ENCODE data around the gene PTPRF.
A peak's percentile ranks its signal among the peaks of the same experiment; 100 is the strongest.

The PTPRF gene

GRCh38 chr1:43564551-43565348 lies 34.1 kb downstream of the PTPRF start:
- H3K36me3 ChIP-seq (ENCODE audit: control insufficient read depth, insufficient read depth, low read length): peaks cover 5% of the 10 kb centered on the region
- no peaks in the 10 kb centered on the region for H3K27me3 ChIP-seq (ENCODE audit: control insufficient read depth, insufficient read depth, low read length)
- H3K4me3 ChIP-seq (ENCODE audit: low read length): no peak overlapping the region
- peak overlapping the region; percentile 22 for H3K9ac ChIP-seq (ENCODE audit: low read length)
- no peaks in the 10 kb centered on the region for H3K9me3 ChIP-seq (ENCODE audit: control insufficient read depth, low read length)
- H3K4me1 ChIP-seq (ENCODE audit: control insufficient read depth, insufficient read depth, low read length): peaks cover 62% of the 10 kb centered on the region

DNA sequence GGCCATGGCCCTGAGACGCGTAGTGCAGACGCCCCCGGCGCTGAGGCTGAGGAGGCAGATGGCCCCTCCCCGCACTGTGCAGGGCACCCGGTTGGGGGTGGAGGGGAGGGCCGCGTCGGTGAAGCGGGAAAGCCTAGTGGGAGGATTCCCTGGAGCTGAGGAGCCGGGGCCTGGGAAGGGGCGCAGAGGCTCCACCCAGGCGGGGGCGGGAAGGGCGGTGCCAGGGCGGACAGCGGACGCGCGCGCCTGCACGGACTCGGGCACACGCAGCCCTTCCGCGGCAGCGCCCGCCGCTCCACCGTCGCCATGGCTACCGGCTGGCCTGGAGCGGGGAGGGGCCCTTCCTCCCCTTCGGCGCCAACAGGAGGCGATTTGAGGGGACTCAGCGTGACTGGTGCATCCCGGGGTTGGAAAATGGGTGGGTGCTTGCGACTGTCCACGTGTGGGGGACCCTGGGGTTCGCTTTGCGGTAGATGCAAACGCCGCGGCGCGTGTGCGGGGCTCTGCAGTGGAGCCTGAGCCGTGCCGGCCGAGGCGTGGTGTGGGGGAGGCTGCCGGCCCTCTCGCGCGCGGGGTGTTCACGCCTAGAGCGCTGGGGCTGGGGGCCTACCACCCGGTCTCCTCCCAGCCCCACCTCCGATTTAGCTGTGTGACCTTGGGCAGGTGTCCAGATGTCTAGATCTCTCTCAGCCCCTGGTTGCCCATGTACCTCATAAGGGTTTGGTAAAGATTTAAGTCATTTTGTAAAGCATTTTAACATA lies 35.1 kb downstream of the PTPRF start:
- Histone ChIP-seq H3K9ac (ENCODE audit: low read length) (peak overlapping the region; percentile 22), H3K4me1 (ENCODE audit: control insufficient read depth, insufficient read depth, low read length) (peaks cover 60% of the 10 kb centered on the region), H3K36me3 (ENCODE audit: control insufficient read depth, insufficient read depth, low read length) (peaks cover 10% of the 10 kb centered on the region), H3K27me3 (ENCODE audit: control insufficient read depth, insufficient read depth, low read length) (no peaks in the 10 kb centered on the region), H3K9me3 (ENCODE audit: control insufficient read depth, low read length) (no peaks in the 10 kb centered on the region), H3K4me3 (ENCODE audit: low read length) (no peak overlapping the region)

- no peaks in the 10 kb centered on the region for H3K27me3 ChIP-seq (ENCODE audit: control insufficient read depth, insufficient read depth, low read length)
- no peaks in the 10 kb centered on the region for H3K9me3 ChIP-seq (ENCODE audit: control insufficient read depth, low read length)
- peaks cover 10% of the 10 kb centered on the region for H3K36me3 ChIP-seq (ENCODE audit: control insufficient read depth, insufficient read depth, low read length)
- no peak overlapping the region for H3K4me3 ChIP-seq (ENCODE audit: low read length)
- peaks cover 61% of the 10 kb centered on the region for H3K4me1 ChIP-seq (ENCODE audit: control insufficient read depth, insufficient read depth, low read length)
- no peak overlapping the region for H3K9ac ChIP-seq (ENCODE audit: low read length)
Measured at GRCh38 chr1:43566382-43567044, 35.8 kb downstream of the PTPRF start.

DNA sequence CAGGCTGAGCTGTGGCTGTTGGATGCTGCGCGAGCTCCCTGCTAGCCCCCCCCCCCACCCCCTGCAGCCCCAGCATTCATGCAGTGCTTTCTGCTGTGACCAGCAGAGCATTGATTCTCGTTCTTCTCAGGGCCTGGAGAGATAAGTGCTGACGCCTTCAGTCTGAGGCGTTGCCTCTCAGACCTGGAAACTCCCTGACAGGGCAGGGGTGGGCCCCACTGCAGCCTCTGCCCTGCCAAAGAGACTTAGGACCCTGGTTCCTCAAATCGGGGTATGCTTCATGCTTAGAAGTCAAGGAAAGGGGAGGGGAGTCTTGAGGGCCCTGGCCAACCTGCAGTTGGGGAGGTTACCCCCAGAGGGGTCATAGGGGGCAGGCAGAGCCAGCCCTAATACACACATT lies 38.5 kb downstream of the PTPRF start:
- Histone ChIP-seq H3K4me3 (ENCODE audit: low read length) (no peak overlapping the region), H3K36me3 (ENCODE audit: control insufficient read depth, insufficient read depth, low read length) (peaks cover 10% of the 10 kb centered on the region), H3K4me1 (ENCODE audit: control insufficient read depth, insufficient read depth, low read length) (peaks cover 58% of the 10 kb centered on the region), H3K9me3 (ENCODE audit: control insufficient read depth, low read length) (no peaks in the 10 kb centered on the region), H3K27me3 (ENCODE audit: control insufficient read depth, insufficient read depth, low read length) (no peaks in the 10 kb centered on the region), H3K9ac (ENCODE audit: low read length) (no peak overlapping the region)

DNA sequence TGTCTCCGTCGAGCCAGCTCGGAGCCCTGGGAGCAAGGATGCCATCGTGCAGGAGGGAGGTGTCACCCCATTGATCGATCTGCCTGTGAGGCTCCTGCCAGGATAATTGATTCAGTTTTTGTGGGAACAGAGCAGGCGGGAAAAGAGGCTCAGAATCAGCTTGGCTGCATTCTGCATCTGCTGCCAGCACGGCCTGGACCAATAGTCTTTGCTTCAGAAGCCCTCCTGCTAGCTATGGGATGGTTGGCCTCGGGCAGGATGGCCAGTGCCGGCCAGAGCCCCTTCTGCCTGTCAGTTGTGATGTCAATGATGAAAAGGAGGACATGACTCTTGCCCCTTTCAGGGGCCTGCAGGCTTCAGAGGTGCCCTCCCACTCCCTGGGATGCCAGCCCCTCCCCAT lies 39.6 kb downstream of the PTPRF start:
- Histone ChIP-seq H3K4me1 (ENCODE audit: control insufficient read depth, insufficient read depth, low read length) (peaks cover 47% of the 10 kb centered on the region), H3K36me3 (ENCODE audit: control insufficient read depth, insufficient read depth, low read length) (peaks cover 12% of the 10 kb centered on the region), H3K9ac (ENCODE audit: low read length) (no peak overlapping the region)

DNA sequence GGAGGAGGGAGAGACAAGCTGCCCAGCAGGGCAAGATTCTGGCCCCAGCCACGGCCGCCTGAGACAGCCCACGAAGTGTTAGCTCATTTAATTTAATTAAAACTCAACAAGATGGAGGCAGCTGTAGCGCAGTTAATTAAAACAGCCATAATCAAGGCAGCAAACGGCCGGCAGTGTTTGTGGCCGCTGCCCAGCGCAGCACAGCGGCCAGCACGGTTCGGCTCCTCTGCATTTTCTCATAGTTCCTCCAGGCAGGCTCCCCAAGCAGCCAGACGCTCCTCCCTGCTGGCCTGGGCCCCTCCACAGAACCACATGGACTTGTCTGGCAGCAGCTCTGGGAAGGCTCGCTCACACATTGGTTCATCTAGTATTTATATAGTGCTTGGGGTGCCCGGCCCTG lies 40.0 kb downstream of the PTPRF start:
- no peaks in the 10 kb centered on the region for H3K9me3 ChIP-seq (ENCODE audit: control insufficient read depth, low read length)
- H3K27me3 ChIP-seq (ENCODE audit: control insufficient read depth, insufficient read depth, low read length): no peaks in the 10 kb centered on the region
- no peak overlapping the region for H3K9ac ChIP-seq (ENCODE audit: low read length)
- peaks cover 13% of the 10 kb centered on the region for H3K36me3 ChIP-seq (ENCODE audit: control insufficient read depth, insufficient read depth, low read length)
- no peak overlapping the region for H3K4me3 ChIP-seq (ENCODE audit: low read length)
- H3K4me1 ChIP-seq (ENCODE audit: control insufficient read depth, insufficient read depth, low read length): peaks cover 42% of the 10 kb centered on the region

More for the DNA sequence above, 39.6 kb downstream of the PTPRF start:
- Histone ChIP-seq H3K4me3 (ENCODE audit: low read length) (no peak overlapping the region), H3K9me3 (ENCODE audit: control insufficient read depth, low read length) (no peaks in the 10 kb centered on the region), H3K27me3 (ENCODE audit: control insufficient read depth, insufficient read depth, low read length) (no peaks in the 10 kb centered on the region)

GRCh38 chr1:43572084-43572483 lies 41.4 kb downstream of the PTPRF start:
- Histone ChIP-seq H3K4me1 (ENCODE audit: control insufficient read depth, insufficient read depth, low read length) (peaks cover 34% of the 10 kb centered on the region), H3K9ac (ENCODE audit: low read length) (no peak overlapping the region), H3K9me3 (ENCODE audit: control insufficient read depth, low read length) (no peaks in the 10 kb centered on the region)

DNA sequence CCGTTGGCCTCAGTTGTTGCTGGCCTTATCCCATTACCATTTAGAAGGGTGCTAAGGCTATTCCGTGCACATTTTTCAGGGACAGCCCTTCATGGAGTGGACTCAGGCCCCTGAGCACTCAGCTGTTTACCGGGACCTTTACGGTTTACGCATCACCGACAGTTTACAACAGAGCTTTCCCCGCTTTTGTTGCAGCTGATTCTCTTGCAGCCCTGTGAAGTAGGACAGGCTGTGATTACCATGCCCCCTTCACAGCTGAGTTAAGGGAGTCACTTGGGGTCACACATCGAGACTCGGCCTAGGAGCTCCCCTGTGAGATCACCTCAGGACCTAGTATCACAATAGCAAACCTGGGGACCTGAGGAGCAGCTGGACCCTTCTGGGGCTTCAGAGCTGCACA lies 41.9 kb downstream of the PTPRF start:
- H3K27me3 ChIP-seq (ENCODE audit: control insufficient read depth, insufficient read depth, low read length): no peaks in the 10 kb centered on the region
- no peak overlapping the region for H3K9ac ChIP-seq (ENCODE audit: low read length)
- peaks cover 18% of the 10 kb centered on the region for H3K36me3 ChIP-seq (ENCODE audit: control insufficient read depth, insufficient read depth, low read length)
- H3K4me3 ChIP-seq (ENCODE audit: low read length): no peak overlapping the region
- no peaks in the 10 kb centered on the region for H3K9me3 ChIP-seq (ENCODE audit: control insufficient read depth, low read length)
- H3K4me1 ChIP-seq (ENCODE audit: control insufficient read depth, insufficient read depth, low read length): peaks cover 31% of the 10 kb centered on the region

More at GRCh38 chr1:43572084-43572483, 41.4 kb downstream of the PTPRF start:
- H3K4me3 ChIP-seq (ENCODE audit: low read length): no peak overlapping the region
- H3K27me3 ChIP-seq (ENCODE audit: control insufficient read depth, insufficient read depth, low read length): no peaks in the 10 kb centered on the region
- H3K36me3 ChIP-seq (ENCODE audit: control insufficient read depth, insufficient read depth, low read length): peaks cover 18% of the 10 kb centered on the region

DNA sequence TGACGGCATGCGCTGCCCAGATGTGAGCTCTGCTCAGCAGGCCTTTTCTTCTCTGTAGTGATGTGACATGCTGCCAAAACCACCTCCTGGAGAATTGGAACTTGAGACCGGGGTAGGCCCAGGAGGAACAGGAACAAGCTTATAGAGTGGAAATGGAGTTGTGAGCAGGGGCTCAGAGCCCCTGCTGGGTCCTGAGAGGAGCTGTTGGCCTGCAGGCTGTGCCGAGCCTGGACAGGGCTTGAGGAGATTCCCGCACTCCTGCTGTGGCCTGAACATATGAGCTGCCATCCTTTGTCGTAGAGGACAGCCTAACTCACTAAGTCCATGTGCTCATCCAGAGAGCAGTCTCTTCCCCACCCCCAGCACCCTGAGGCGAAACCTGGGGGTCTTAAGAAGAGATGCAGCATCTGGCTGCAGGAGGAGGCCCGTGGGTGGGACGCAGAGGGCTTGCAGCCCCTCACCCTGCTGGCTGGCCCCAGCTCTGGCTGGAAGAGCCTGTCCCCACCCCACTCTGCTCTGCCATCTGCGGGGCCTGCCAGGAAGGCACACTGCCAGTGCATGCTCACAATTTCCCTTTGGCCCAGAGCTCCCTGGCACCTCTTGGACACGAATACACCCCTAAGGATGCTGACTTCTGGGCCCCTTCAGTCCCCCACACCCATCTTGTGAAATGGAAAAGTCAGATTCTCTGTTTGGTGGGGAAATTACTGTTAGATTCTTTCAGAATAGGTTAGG lies 42.5 kb downstream of the PTPRF start:
- Histone ChIP-seq H3K9ac (ENCODE audit: low read length) (no peak overlapping the region), H3K36me3 (ENCODE audit: control insufficient read depth, insufficient read depth, low read length) (peaks cover 18% of the 10 kb centered on the region), H3K27me3 (ENCODE audit: control insufficient read depth, insufficient read depth, low read length) (no peaks in the 10 kb centered on the region)

DNA sequence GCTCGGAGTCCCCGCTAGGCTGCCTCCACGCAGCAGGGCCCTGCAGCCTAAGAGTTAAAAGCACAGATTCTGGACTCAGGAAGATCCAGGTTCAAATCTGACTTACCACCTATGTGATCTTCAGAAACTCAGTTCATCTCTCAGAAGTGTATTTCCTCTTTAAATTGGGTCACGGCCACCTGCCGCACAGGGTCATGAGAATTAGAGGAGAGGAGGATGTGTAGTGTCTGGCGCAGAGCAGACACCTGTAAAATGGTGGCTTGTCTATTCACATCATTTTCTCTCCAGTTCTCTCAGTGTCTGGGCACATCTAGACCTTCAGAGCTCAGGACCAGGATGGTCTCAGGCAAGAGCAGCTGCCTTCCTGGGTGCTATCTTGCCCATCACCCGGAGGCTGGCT lies 45.8 kb downstream of the PTPRF start:
- no peak overlapping the region for H3K9ac ChIP-seq (ENCODE audit: low read length)
- no peaks in the 10 kb centered on the region for H3K9me3 ChIP-seq (ENCODE audit: control insufficient read depth, low read length)
- H3K36me3 ChIP-seq (ENCODE audit: control insufficient read depth, insufficient read depth, low read length): peaks cover 14% of the 10 kb centered on the region
- no peaks in the 10 kb centered on the region for H3K27me3 ChIP-seq (ENCODE audit: control insufficient read depth, insufficient read depth, low read length)
- H3K4me3 ChIP-seq (ENCODE audit: low read length): no peak overlapping the region
- peaks cover 23% of the 10 kb centered on the region for H3K4me1 ChIP-seq (ENCODE audit: control insufficient read depth, insufficient read depth, low read length)

More for the DNA sequence above, 42.5 kb downstream of the PTPRF start:
- no peak overlapping the region for H3K4me3 ChIP-seq (ENCODE audit: low read length)
- H3K9me3 ChIP-seq (ENCODE audit: control insufficient read depth, low read length): no peaks in the 10 kb centered on the region
- H3K4me1 ChIP-seq (ENCODE audit: control insufficient read depth, insufficient read depth, low read length): peaks cover 26% of the 10 kb centered on the region

DNA sequence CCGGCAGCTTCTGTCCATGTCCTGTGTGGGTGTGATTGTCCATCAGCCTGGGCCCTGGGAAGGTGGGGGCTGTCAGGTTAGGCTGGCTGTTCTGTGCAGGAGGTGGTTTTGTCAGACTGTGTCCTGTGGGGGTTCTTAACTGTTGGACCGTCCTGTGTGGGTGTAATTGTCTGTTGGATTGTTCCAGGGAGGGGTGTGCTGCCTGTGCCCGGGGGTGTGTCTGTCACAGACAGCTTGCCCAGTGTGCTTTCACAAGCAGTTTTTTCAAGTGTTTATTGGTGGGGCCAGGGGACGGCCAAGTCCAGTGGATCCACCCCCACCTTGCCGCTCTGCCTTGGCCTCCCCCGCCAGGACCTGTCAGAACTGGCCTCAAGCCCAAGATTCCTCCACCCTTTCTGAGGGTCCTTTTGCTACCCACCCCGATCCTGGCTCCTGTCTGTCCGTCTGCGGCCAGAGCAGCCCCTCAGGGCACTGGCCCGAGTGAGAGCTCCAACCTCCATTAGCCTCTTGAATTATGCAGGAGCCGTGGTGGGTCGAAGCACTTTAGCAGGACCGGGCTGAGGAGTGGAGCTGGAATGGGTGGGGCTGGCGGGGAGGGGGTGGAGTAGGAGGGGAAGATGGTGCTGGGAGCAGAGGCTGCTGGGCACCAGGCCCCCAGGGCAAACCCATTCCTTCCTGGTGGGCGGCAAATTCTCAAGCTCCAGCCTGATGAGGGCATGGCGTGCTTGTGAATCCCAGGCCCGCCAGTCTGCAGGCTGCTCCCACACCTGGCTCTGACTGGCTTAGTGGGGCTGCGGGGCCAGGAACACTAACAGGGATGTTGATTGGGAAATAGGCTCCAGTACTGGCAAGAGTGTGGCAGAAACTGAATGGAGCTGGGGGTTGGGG lies 47.2 kb downstream of the PTPRF start:
- peaks cover 14% of the 10 kb centered on the region for H3K36me3 ChIP-seq (ENCODE audit: control insufficient read depth, insufficient read depth, low read length)
- no peaks in the 10 kb centered on the region for H3K27me3 ChIP-seq (ENCODE audit: control insufficient read depth, insufficient read depth, low read length)
- H3K4me3 ChIP-seq (ENCODE audit: low read length): no peak overlapping the region
- H3K4me1 ChIP-seq (ENCODE audit: control insufficient read depth, insufficient read depth, low read length): peaks cover 26% of the 10 kb centered on the region
- H3K9ac ChIP-seq (ENCODE audit: low read length): no peak overlapping the region
- no peaks in the 10 kb centered on the region for H3K9me3 ChIP-seq (ENCODE audit: control insufficient read depth, low read length)
